Astrocyte of the hippocampus (primary cell): ENCODE measurements around the gene TCEA2.
"Not testable (repeated sequence)": the region's sequence is repeated elsewhere in the genome, so short reads cannot be mapped to it uniquely, and the experiment has no call there.

Source experiments
- DNase-seq: peaks from one replicate; pipeline ENCODE4 v3.0.0; 2011; ENCODE audit warnings: low read depth, low spot score

Gene TCEA2

GRCh38 chr20:64077541-64077875 lies 14.5 kb downstream of the TCEA2 start:
- no peak for DNase-seq

- DNase-seq, result no peak
Measured at GRCh38 chr20:64077876-64078551, 15.0 kb downstream of the TCEA2 start.

- no peak for DNase-seq
Measured at GRCh38 chr20:64078934-64079272, 15.9 kb downstream of the TCEA2 start.

GRCh38 chr20:64079273-64080012 lies 16.4 kb downstream of the TCEA2 start, which contains the start of gene RGS19:
Gene RGS19 (minus strand): TSS chr20:64079518. CDS start chr20:64076886, 2,632 bp downstream.
- peak; percentile 88 for DNase-seq

- peak; percentile 42 for DNase-seq
Measured at GRCh38 chr20:64080013-64080812, 17.2 kb downstream of the TCEA2 start, which contains the start of gene OPRL1. Gene OPRL1 (plus strand): TSS chr20:64080082. CDS start chr20:64092721, 12,639 bp downstream.

GRCh38 chr20:64080813-64081623 lies 18.0 kb downstream of the TCEA2 start:
- no peak for DNase-seq

GRCh38 chr20:64081624-64081964 lies 18.6 kb downstream of the TCEA2 start:
- no peak for DNase-seq

- DNase-seq, result no peak
Measured at GRCh38 chr20:64082126-64082731, 19.2 kb downstream of the TCEA2 start.

- DNase-seq, result no peak
Measured at GRCh38 chr20:64082820-64083377, 19.9 kb downstream of the TCEA2 start.

GRCh38 chr20:64083378-64083803 lies 20.4 kb downstream of the TCEA2 start:
- DNase-seq, result peak; percentile 91

GRCh38 chr20:64083804-64084684 lies 21.0 kb downstream of the TCEA2 start, which contains the start of gene LKAAEAR1:
Gene LKAAEAR1 (minus strand): TSS chr20:64084398. CDS start chr20:64084219, 179 bp downstream.
- peak; percentile 39 for DNase-seq

- no peak for DNase-seq
Measured at GRCh38 chr20:64084685-64085152, 21.7 kb downstream of the TCEA2 start.

GRCh38 chr20:64086801-64087200 lies 23.8 kb downstream of the TCEA2 start:
- DNase-seq, result no peak

- DNase-seq, result not testable (repeated sequence)
Measured at GRCh38 chr20:64087226-64087825, 24.3 kb downstream of the TCEA2 start.

- not testable (repeated sequence) for DNase-seq
Measured at GRCh38 chr20:64088586-64088985, 25.6 kb downstream of the TCEA2 start.

GRCh38 chr20:64090165-64090564 lies 27.2 kb downstream of the TCEA2 start:
- DNase-seq, result no peak

- no peak for DNase-seq
Measured at GRCh38 chr20:64091340-64091739, 28.3 kb downstream of the TCEA2 start.

GRCh38 chr20:64091770-64092169 lies 28.8 kb downstream of the TCEA2 start:
- DNase-seq, result no peak
